Left lung (tissue), 10 donors: ENCODE measurements around the gene POLR2J. TPM values are rescaled to one million over a fixed set of nuclear protein-coding genes. Genes with fewer than 3 reads are reported as not detected.

Experiments
- ATAC-seq: fragments of 200-7000 bp; cut with Tn5 transposase; one replicate; pipeline ENCODE4 v1.9.1; 2020; ENCODE audit warnings: moderate library complexity
- DNase-seq, 4 donors: peaks; one replicate each; pipeline ENCODE4 v3.0.0-alpha.2; 2013 to 2020
- H3K27ac ChIP-seq, 2 donors: fragments of 200-600 bp; sonication (generic) in 1 of 2; one replicate each; pipeline versions ENCODE4 v1.5.0 to v1.8.0; 2020 to 2021
- H3K27me3 ChIP-seq, 2 donors: fragments of 200-600 bp; sonication (generic) in 1 of 2; one replicate each; pipeline versions ENCODE4 v1.5.0 to v1.8.0; 2020 to 2021
- H3K36me3 ChIP-seq, 2 donors: fragments of 200-600 bp; sonication (generic) in 1 of 2; one replicate each; pipeline versions ENCODE4 v1.5.0 to v1.8.0; 2020 to 2021
- H3K4me1 ChIP-seq, 2 donors: fragments of 200-600 bp; one replicate each; pipeline ENCODE4 v1.8.0; 2021
- H3K4me3 ChIP-seq, 2 donors: fragments of 200-600 bp; sonication (generic) in 1 of 2; one replicate each; pipeline versions ENCODE4 v1.5.0 to v1.8.0; 2020 to 2021; ENCODE audit warnings: mild to moderate bottlenecking in 1 of 2
- H3K9me3 ChIP-seq, 2 donors: fragments of 200-600 bp; sonication (generic) in 1 of 2; one replicate each; pipeline versions ENCODE4 v1.5.0 to v1.8.0; 2020 to 2021
- intact Hi-C, 2 donors: fragments of 100-400 bp; cut with DNase I; formaldehyde crosslinking; loops; one replicate each; pipeline versions ENCODE4 v1.11.2 to v1.14.2; 2022
- polyA plus RNA-seq, 6 donors: library from polyadenylated mRNA; unstranded; fragments of 120-200 nt; gene quantifications; one replicate each; pipeline ENCODE4 v1.2.1, GENCODE V29; 2013; ENCODE audit not compliant: insufficient read length in 6 of 6
- total RNA-seq, 2 donors: library from RNA; stranded (reverse); fragmentation: NEBNext Ultra II Directional; extraction: Animal tissue kit (Norgen Biotek cat#: 25700); gene quantifications; one replicate each; pipeline ENCODE4 v1.2.1, GENCODE V29; 2021
- TF ChIP-seq, protein P1 (sequence below), 2 donors: fragments of 200-600 bp; sonication (generic) in 1 of 2; IDR thresholded peaks; one replicate each; pipeline versions ENCODE4 v1.5.0 to v1.8.0; 2021; ENCODE audit warnings: antibody characterized with exemption in 2 of 2
- donor health status: DM: no; HTN: yes; CAD: no.
- donor health status: DM: no; HTN: no; CAD: no.

POLR2J gene
- total and polyA plus RNA-seq, 8 donors = 22.4 to 39.0 (median 29.3) TPM

DNA sequence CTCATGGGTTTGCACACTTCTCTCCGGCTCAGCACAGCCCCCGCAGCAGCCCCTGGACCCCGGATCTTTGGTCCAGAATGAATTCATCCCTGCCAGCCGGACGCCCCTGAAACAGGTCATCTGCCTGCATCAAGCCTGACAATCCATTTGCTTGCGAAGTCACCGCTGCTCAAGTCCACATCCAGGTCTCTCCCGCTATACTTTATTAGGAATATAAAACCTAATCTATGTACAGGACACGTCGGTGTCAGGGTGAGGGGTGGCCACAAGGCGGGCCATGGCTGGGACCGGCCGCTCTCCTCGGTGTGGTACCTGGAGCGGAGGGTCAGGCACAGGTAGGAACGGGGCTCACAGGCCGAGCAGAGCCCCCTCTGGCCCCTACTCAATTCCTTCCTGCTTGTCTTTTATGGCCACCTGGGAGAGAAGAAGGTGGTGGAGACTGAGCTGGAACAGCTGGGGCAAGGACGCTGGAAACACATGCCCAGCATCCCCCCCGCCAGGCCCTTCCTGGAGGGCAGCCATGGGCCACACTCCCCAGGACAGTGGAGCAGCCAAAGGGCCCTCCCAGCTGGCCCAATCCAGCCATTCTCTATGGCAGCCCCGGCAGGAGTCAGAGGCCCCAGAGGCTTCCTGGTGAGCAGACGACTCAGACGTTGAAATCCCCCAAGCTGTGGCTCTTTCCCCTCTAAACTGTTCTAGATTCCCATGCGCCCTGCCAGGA lies 5.3 kb downstream of the POLR2J start:
- Histone ChIP-seq H3K9me3 (no peaks in the 10 kb centered on the region), H3K27me3 (no peaks in the 10 kb centered on the region), H3K27ac (no peak overlapping the region), H3K4me1 (no peaks in the 10 kb centered on the region), H3K36me3 (peaks cover 0 to 58% of the 10 kb centered on the region in 2 donors), H3K4me3 (no peak overlapping the region)
- intact Hi-C loops = no loop called here
- TF ChIP-seq, protein P1, sequence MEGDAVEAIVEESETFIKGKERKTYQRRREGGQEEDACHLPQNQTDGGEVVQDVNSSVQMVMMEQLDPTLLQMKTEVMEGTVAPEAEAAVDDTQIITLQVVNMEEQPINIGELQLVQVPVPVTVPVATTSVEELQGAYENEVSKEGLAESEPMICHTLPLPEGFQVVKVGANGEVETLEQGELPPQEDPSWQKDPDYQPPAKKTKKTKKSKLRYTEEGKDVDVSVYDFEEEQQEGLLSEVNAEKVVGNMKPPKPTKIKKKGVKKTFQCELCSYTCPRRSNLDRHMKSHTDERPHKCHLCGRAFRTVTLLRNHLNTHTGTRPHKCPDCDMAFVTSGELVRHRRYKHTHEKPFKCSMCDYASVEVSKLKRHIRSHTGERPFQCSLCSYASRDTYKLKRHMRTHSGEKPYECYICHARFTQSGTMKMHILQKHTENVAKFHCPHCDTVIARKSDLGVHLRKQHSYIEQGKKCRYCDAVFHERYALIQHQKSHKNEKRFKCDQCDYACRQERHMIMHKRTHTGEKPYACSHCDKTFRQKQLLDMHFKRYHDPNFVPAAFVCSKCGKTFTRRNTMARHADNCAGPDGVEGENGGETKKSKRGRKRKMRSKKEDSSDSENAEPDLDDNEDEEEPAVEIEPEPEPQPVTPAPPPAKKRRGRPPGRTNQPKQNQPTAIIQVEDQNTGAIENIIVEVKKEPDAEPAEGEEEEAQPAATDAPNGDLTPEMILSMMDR (IDR thresholded peaks at IDR 0.05) = no peak
- ATAC-seq = no peak
- peak in 2 of 4 donors; percentile 19 to 61 for DNase-seq

DNA sequence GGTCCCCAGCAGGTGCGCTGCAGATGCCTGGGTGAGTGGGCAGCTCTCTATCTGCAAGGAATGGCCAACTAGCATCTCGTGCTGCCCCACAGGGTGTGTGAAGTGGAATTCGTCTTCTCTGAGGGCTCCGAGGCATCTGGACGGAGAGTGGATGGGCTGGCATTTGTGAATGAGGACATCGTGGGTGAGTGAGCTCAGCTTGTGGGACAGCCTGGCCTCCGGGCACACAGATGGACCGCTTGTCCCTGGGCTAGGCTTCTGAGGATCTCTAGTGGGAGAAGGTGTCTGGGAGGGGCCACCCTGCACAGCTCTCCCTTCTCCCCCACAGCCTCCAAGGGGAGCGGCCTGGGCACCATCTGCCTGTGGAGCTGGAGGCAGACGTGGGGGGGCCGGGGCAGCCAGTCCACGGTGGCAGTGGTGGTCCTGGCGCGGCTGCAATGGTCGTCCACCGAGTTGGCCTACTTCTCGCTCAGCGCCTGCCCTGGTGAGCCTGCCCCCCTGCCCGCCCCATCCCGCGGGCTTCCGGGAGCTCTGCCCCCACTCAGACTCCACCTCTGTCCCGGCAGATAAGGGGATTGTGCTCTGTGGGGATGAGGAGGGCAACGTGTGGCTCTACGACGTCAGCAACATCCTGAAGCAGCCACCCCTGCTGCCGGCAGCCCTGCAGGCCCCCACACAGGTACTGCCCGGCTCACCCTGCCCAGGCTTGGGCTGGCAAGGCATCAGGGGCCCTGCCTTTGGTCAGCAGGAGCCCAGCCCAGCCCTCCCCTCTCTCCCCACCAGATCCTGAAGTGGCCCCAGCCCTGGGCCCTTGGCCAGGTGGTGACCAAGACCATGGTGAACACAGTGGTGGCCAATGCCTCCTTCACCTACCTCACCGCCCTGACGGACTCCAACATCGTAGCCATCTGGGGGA lies 6.3 kb downstream of the POLR2J start:
- Histone ChIP-seq H3K4me1 (no peaks in the 10 kb centered on the region), H3K36me3 (peaks cover 0 to 68% of the 10 kb centered on the region in 2 donors), H3K27ac (no peak overlapping the region), H3K4me3 (no peak overlapping the region), H3K27me3 (no peaks in the 10 kb centered on the region), H3K9me3 (no peaks in the 10 kb centered on the region)
- ATAC-seq (no peak), DNase-seq (peak in 1 of 4 donors; percentile 75)
- TF ChIP-seq, protein P1 (IDR thresholded peaks at IDR 0.05) = no peak
- intact Hi-C loops = no loop called here

DNA sequence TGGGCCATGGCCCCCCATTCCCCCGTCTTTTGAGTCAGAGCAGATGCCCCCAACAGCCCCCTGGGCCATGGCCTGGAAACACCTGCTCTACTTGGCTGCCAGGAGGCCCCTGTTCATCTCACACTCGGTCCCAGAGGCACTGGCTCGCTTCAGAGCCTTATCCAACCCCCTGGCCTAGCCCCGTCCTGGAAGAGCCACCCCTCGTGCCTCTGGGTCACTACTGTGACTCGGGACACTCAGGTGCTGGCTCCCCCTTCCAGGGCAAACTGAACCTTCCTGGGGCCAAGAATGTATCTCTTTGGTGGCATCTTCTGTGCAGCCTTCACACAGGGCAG lies 7.0 kb downstream of the POLR2J start:
- peak in 1 of 4 donors; percentile 50 for DNase-seq
- Histone ChIP-seq H3K36me3 (peaks cover 0 to 70% of the 10 kb centered on the region in 2 donors), H3K4me1 (peaks cover 0 to under 1% of the 10 kb centered on the region in 2 donors), H3K27me3 (no peaks in the 10 kb centered on the region), H3K4me3 (no peak overlapping the region), H3K27ac (no peak overlapping the region), H3K9me3 (no peaks in the 10 kb centered on the region)
- TF ChIP-seq, protein P1 (IDR thresholded peaks at IDR 0.05) = no peak
- intact Hi-C loops = no loop called here
- ATAC-seq = no peak

DNA sequence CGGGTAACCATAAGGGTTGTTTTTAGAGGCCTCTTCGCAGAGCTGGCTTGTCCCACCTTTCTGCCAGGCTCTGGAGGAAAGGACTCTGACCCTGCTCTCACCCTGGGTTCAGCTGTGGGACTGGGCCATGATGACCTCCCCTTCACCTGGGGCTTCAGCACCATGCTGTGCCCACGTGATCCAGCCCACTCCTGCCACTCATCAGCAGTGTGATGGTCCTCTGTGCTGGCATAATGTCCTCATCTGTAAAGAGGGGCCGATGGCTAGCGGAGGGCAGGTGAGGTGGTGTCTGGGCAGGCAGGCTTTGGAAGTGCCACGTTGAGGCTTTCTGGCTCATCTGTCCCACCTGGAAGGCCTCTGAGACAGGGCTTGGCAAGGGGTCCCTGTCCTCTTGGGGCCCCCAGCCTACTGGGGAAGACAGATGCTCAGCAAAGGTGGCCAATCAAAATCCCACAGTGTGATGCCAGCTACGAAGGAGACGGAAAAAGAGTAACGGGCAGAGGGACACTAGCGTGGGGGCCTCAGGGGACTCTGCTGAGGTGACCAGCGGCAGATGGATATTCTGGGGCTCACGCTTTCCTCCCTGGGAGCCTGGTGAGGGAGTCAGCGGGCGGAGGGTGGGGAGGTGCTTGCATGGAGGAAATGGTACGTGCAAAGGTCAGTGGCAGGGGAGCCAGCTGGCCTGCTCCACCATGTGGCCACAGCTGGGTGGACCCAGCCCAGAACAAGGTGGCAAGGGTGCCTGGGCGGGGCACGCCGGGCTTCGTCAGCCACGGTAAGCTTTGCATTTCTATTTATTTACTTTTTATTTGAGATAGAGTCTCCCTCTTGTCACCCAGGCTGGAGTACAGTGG lies 8.5 kb downstream of the POLR2J start:
- TF ChIP-seq, protein P1 (IDR thresholded peaks at IDR 0.05) = no peak
- H3K4me3 ChIP-seq = no peak overlapping the region
- no peaks in the 10 kb centered on the region for H3K9me3 ChIP-seq
- peaks cover 6 to 16% of the 10 kb centered on the region in 2 donors for H3K4me1 ChIP-seq
- no peaks in the 10 kb centered on the region for H3K27me3 ChIP-seq
- intact Hi-C loops = no loop called here
- DNase-seq (peak in 1 of 4 donors; percentile 60), ATAC-seq (no peak)
- no peak overlapping the region for H3K27ac ChIP-seq
- peaks cover 0 to 66% of the 10 kb centered on the region in 2 donors for H3K36me3 ChIP-seq
